Umbilical cord (tissue), 2 donors: ENCODE results near the gene PRRC1. TPM values are rescaled to one million over a fixed set of nuclear protein-coding genes. Genes with fewer than 3 reads are reported as not detected.

Experiments
- DNase-seq: peaks from one replicate; pipeline ENCODE4 v3.0.0-alpha.2; 2015; ENCODE audit warnings: low spot score
- total RNA-seq: library from RNA; depleted of rRNA; stranded (reverse); fragments of >200 nt; gene quantifications from one replicate; pipeline ENCODE4 v1.2.3, GENCODE V29; 2014; ENCODE audit warnings: low replicate concordance; ENCODE audit not compliant: insufficient read depth

PRRC1 gene
- total RNA-seq, 1 donor from 2014 or later: 46.5 TPM

- DNase-seq: no peak
Measured at GRCh38 chr5:127580731-127581130, 63.3 kb downstream of the PRRC1 start.

- DNase-seq: no peak
Measured at GRCh38 chr5:127581450-127581849, 64.0 kb downstream of the PRRC1 start.

DNA sequence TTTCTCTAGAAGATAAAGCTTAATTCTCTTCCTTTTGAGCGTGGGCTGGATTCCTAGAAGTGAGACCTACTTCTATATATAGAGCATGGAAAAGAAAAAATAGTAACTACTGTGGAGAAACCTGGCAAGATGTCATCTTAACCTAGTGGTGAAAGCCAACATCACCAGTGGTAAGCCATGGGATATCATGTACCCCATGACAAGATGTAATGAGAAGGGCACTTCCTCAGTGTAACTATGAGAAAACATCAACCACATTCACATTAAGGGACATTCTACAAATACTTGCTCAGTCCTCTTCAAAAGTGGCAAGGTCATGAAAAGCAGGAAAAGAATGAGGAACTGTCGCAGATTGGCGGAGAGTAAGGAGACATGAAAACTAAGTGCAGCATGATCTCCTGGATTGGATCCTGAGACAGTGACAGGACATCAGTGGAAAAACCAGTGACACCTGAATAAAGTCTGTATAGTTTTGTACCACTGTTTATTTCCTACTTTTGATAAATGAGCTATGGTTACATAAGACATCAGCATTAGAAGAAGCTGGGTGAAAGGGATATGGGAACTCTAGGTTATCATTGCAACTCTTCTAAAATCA is 65.4 kb downstream of the PRRC1 start:
- DNase-seq: no peak

DNA sequence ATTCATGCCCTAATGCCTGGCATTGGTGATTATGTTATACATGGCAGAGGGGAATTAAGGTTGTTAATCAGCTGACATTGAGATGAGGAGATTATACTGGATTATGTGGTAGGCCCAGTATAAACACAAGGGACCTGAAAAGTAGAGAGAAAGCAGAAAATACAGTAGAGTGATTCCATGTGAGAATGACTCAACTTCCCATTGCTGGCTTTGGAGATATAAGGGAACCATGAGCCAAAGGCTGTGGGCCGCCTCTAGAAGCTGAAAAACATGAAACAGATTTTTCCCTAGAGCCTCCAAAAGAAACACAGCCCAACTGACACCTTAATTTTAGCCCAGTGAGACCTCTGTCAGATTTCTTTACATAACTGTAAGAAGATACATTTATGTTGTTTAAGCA is 66.4 kb downstream of the PRRC1 start:
- DNase-seq: no peak

DNA sequence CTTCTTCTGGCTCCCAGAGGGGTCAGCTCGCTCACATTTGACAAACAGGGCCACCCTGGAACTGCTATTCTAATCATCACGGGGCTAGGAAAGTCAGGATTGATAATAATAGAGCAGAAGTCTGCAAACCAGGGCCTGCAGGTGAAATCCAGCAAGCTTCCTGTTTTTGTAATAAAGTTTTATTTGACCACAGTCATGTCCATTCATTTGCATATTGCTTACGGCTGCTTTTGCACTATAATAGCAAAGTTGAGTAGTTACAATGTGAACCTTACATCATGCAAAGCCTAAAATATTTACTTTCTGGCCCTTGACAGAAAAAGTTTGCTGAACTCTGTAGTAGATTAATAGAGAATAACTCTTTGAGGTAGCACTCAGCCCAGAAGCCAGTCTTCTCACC is 68.2 kb downstream of the PRRC1 start:
- no peak for DNase-seq

GRCh38 chr5:127586066-127586770 is 68.8 kb downstream of the PRRC1 start:
- peak; percentile 29 for DNase-seq

DNA sequence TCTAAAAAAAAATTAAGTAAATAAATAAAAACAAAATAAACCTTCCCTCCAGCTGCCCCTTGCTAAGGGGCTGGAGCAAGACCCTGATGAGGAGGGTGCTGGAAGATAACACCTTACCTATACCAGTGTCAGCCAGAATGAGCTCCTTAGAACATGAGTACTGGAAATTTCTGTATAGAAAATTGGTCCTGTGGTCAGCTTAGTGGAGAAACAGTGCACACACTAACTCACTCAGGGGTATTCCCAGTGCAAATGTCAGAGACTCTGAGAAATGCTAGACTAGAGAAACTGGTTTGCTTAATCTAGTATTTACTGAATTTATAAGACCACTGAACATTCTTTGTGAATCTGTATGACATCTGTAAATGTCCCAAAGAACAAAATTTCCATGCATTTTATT is 69.4 kb downstream of the PRRC1 start:
- no peak for DNase-seq

DNA sequence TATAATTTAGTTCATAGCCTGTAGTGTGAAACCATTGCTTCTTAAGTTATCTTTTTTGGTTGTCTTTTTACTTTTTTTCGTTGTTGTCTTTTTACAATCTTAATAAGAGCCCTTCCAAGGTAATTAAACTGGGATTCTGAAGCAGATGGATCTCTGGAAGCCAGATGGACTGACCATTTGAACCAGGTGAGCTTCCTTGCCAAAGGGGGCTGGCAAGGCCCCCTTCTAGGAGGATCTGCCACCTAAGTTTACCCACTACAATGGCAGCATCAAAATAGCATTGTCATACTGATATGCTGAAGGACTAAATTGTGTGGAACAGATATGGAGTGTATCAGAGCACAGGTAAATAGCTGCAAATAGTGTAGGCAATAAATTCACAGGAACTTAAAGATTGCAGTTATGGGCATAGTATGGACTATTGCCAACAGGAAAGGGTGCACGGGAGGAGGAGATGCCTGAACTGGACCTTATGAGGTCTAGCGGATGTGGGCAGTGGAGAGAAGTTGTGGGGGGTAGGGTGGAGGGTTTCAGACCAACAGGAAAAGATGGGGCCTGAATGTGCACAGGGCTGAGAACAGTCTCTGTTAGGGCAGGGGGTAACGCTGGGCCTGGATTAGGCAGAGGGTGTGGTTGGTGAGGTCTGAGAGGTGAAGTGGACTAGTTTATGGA is 69.9 kb downstream of the PRRC1 start:
- DNase-seq: no peak

DNA sequence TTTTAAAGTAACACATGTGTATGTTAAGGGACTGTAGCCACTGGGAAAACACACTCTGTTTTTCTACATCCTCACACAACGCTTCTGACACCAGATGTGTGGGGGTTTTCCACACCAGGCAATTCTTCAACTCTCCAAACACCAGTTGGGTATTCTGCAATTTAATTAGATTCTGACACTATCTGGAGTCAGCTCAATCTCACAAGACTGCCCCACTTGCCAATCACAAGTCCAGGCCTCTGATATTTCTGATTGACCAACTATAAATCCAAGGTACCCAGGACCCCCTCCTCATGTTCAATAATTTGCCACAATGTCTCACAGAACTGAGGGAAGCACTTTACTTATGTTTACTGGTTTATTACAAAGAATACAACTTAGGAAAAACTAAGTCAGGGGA is 70.9 kb downstream of the PRRC1 start:
- DNase-seq: no peak

DNA sequence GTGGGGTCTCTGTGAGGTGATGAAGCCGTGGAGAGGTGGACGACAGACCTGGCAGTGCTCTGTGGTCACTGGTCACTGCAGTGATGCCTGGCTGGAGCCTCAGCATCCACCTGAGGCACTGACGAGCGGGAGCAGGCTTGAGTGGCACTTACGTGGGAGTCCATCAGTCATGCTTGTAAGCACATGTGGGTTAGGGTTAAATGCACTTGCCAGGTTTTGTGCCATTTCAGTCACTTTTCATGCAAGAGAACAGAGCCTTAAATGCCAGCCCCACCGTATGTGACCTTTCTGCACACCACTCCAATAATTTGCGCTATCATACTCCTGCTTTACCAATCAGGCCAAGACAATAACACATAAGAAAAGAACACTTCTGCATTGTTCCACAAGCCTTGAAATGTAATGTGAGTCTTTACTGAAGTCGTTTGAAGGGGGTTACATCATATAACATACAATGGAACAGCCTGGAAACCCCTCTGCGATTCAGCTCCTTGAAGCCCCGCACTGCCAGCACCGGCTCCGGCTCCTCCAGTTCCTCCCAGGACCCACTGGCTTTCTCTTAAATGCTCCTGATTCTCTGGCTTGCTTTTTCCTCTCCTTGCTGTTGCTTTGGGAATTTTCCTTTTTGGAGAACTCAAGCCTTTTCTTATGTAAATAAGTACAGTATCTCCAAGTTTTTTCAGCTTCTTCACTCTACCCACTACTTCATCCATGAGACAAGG is 72.0 kb downstream of the PRRC1 start:
- no peak for DNase-seq

- no peak for DNase-seq
Measured at GRCh38 chr5:127590156-127590722, 72.8 kb downstream of the PRRC1 start.

GRCh38 chr5:127595484-127596368 is 78.3 kb downstream of the PRRC1 start:
- no peak for DNase-seq

GRCh38 chr5:127596501-127596900 is 79.1 kb downstream of the PRRC1 start:
- DNase-seq: no peak

GRCh38 chr5:127599320-127599719 is 81.9 kb downstream of the PRRC1 start:
- no peak for DNase-seq

GRCh38 chr5:127599847-127600246 is 82.4 kb downstream of the PRRC1 start:
- DNase-seq: no peak

DNA sequence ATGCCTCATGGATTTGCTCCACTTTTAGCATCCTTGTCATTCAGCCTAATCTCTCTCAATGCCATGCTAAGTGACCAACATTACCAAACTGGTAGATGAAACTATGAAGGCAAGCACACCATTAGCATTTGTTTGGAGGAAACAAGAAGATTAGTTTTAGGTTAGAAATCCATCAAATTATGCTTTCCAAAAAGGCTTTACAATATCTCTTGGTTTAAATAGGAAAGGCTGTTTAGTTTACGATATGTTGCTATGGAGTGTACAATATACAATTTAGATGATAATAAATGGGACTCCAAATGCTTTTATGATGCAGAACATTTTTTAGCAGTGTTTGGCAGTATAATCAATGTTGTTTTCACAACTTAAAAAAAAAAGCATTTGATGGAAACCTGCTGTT is 83.7 kb downstream of the PRRC1 start:
- no peak for DNase-seq

- DNase-seq: no peak
Measured at GRCh38 chr5:127601601-127602000, 84.2 kb downstream of the PRRC1 start.

DNA sequence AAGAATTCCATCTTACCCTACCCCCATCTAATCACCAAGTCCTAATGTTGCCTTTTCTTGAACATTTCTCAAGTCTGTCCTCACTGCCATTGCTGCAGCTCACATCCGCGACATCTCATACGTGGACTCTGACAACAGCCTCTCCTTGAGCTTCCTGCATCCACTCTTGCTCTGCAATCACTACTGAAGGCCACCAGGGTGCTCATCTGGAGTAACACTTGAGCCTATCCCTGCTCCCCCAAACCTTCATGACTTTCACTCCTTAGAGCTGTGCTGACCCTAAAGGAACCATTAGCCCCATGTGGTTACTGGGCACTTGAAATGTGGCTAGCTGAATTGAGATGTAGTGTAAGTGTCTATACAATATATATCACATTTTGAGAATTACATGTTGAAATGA is 85.0 kb downstream of the PRRC1 start:
- no peak for DNase-seq

DNA sequence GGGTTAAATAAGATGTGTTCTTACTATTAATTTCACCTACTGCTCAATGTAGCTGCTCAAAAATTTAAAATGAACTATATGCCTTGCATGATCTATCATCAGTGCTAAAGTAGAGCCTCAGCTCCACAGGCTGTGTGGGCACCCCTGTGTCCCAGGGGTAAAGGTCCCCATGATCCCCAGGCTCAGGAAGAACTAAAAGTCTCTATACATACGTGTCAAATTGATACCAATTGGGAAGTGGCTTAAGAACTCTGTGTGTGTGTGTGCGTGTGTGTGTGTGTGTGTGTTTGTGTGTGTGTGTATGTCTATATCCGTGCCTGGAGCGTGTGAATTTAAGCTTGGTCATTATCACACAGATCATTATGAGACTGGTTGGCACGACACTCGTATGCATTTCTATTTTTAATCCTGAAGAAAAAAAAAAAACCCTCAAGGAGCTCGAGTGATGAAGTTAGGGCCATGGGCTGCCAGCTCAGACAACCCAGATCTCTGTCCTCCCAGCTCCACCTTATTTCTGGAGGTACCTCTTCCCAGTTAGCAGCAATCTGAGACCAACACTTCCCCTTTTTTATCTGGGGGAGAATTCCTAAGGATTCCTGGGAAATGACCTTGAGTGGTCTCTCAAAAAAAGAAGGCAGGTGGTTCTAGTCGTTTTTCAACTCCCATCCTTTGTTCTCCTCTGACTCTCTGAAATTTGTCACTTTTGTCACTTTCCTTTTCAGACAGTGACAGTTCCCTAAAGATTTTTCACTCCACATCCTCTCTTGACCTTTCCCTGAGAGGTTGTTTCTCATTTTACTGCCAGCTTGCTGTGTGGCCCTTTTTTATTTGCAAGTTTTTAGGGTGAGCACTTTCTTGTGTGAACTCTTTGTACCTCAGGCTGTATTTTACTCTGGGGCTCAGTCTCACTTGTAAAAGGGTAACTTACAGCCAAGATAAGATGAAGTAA is 85.7 kb downstream of the PRRC1 start:
- DNase-seq: peak; percentile 4
